Upper lobe of left lung (tissue), 4 donors: ENCODE data around the gene FBH1.

Experiments used
- CTCF ChIP-seq, 6 experiments: fragments of 450-650 bp in 4 of 6; fragments of 200-600 bp in 2 of 6; sonication (generic) in 2 of 6; IDR thresholded peaks; one replicate each; pipeline ENCODE4 v1.5.1; 2016 to 2019; ENCODE audit warnings: antibody characterized with exemption in 6 of 6
- EP300 ChIP-seq, 4 donors: sonication (generic); formaldehyde crosslinking; IDR thresholded peaks; one replicate each; pipeline ENCODE4 v1.5.1; 2017; ENCODE audit warnings: antibody characterized with exemption in 4 of 4, control low read depth in 2 of 4

- no peak for TF ChIP-seq CTCF (IDR thresholded peaks at IDR 0.05)
- TF ChIP-seq EP300 (IDR thresholded peaks at IDR 0.05) = no peak
Observed at GRCh38 chr10:5860066-5860465, 30.0 kb upstream of the FBH1 start.
